HEK293T (cell line): ENCODE results near the gene PMS1.
"Not testable (repeated sequence)": the region's sequence is repeated elsewhere in the genome, so short reads cannot be mapped to it uniquely, and the experiment has no call there.

Source experiments
- CTCF ChIA-PET: fragments of 350-600 bp; formaldehyde crosslinking; extraction: SDS; loops from one replicate; lab custom pipeline; 2021; ENCODE audit warnings: antibody characterized with exemption, inconsistent platforms; lab: Yijun Ruan, JAX
- POLR2A ChIA-PET: fragments of 350-600 bp; formaldehyde crosslinking; extraction: SDS; loops from one replicate; lab custom pipeline; 2020; ENCODE audit warnings: antibody characterized with exemption, inconsistent platforms; lab: Yijun Ruan, JAX
- DNase-seq: peaks from one replicate; pipeline ENCODE4 v3.0.0; 2012; ENCODE audit warnings: mixed read lengths; ENCODE audit errors: extremely low spot score
- ARNT ChIP-seq: fragments of 450-650 bp; IDR thresholded peaks from 2 replicates; pipeline ENCODE4 v1.6.1; 2017; ENCODE audit warnings: mild to moderate bottlenecking
- BHLHE40 ChIP-seq: fragments of 450-650 bp; IDR thresholded peaks from 2 replicates; pipeline ENCODE4 v1.6.1; 2016; ENCODE audit warnings: mild to moderate bottlenecking, moderate library complexity, borderline replicate concordance
- CTBP1 ChIP-seq: fragments of 450-650 bp; IDR thresholded peaks from 2 replicates; pipeline ENCODE4 v1.6.1; 2016; ENCODE audit warnings: borderline replicate concordance
- ELF4 ChIP-seq: fragments of 450-650 bp; IDR thresholded peaks from 2 replicates; pipeline ENCODE4 v1.6.1; 2017; ENCODE audit warnings: antibody characterized with exemption
- FOXA1 ChIP-seq: fragments of 450-650 bp; IDR thresholded peaks from 2 replicates; pipeline ENCODE4 v1.6.1; 2016; ENCODE audit warnings: mild to moderate bottlenecking
- FOXK2 ChIP-seq: fragments of 450-650 bp; IDR thresholded peaks from 2 replicates; pipeline ENCODE4 v1.6.1; 2016; ENCODE audit warnings: mild to moderate bottlenecking
- FOXM1 ChIP-seq: fragments of 450-650 bp; IDR thresholded peaks from 2 replicates; pipeline ENCODE4 v1.6.1; 2017; ENCODE audit warnings: mild to moderate bottlenecking, borderline replicate concordance
- HDGF ChIP-seq: fragments of 450-650 bp; IDR thresholded peaks from 2 replicates; pipeline ENCODE4 v1.6.1; 2017; ENCODE audit warnings: antibody characterized with exemption, borderline replicate concordance
- LEF1 ChIP-seq: fragments of 450-650 bp; IDR thresholded peaks from 2 replicates; pipeline ENCODE4 v1.6.1; 2017; ENCODE audit warnings: mild to moderate bottlenecking, borderline replicate concordance
- NFRKB ChIP-seq: fragments of 450-650 bp; IDR thresholded peaks from 2 replicates; pipeline ENCODE4 v1.6.1; 2016; ENCODE audit warnings: mild to moderate bottlenecking, moderate library complexity
- SP1 ChIP-seq: fragments of 450-650 bp; IDR thresholded peaks from 2 replicates; pipeline ENCODE4 v1.6.1; 2017
- SUZ12 ChIP-seq: fragments of 450-650 bp; IDR thresholded peaks from 2 replicates; pipeline ENCODE4 v1.6.1; 2016; ENCODE audit warnings: mild to moderate bottlenecking
- TARDBP ChIP-seq: fragments of 450-650 bp; IDR thresholded peaks from 2 replicates; pipeline ENCODE4 v1.6.1; 2016
- ZNF384 ChIP-seq: fragments of 450-650 bp; IDR thresholded peaks from 2 replicates; pipeline ENCODE4 v1.6.1; 2016
- TF ChIP-seq, protein P1 (sequence below): fragments of 450-650 bp; IDR thresholded peaks from 2 replicates; pipeline ENCODE4 v1.6.1; 2016

PMS1 gene

GRCh38 chr2:189834059-189834458 lies 49.8 kb downstream of the PMS1 start:
- DNase-seq, result no peak
- ChIA-PET CTCF (no interaction called here), POLR2A (no interaction called here)
- TF ChIP-seq HDGF, result no peak
- TF ChIP-seq NFRKB, result no peak
- no peak for TF ChIP-seq FOXM1
- TF ChIP-seq ARNT, result no peak
- TF ChIP-seq, protein P1, sequence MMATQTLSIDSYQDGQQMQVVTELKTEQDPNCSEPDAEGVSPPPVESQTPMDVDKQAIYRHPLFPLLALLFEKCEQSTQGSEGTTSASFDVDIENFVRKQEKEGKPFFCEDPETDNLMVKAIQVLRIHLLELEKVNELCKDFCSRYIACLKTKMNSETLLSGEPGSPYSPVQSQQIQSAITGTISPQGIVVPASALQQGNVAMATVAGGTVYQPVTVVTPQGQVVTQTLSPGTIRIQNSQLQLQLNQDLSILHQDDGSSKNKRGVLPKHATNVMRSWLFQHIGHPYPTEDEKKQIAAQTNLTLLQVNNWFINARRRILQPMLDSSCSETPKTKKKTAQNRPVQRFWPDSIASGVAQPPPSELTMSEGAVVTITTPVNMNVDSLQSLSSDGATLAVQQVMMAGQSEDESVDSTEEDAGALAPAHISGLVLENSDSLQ, result no peak

DNA sequence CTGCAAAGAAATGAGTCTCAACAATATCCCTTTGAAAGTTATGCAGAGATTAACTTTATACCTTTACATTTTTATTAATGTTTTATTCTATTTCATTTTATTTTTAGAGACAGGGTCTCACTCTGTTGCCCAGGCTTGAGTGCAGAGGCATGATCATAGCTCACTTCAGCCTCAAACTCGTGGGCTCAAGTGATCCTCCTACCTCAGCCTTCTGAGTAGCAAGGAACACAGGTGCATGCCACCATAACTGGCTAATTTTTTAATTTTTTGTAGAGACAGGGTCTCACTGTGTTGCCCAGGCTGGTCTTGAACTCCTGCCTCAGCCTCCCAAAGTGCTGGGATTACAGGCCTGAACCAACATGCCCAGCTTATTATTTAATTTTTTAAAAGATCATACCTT lies 50.4 kb downstream of the PMS1 start:
- POLR2A ChIA-PET, CTCF ChIA-PET, DNase-seq: not testable (repeated sequence)

DNA sequence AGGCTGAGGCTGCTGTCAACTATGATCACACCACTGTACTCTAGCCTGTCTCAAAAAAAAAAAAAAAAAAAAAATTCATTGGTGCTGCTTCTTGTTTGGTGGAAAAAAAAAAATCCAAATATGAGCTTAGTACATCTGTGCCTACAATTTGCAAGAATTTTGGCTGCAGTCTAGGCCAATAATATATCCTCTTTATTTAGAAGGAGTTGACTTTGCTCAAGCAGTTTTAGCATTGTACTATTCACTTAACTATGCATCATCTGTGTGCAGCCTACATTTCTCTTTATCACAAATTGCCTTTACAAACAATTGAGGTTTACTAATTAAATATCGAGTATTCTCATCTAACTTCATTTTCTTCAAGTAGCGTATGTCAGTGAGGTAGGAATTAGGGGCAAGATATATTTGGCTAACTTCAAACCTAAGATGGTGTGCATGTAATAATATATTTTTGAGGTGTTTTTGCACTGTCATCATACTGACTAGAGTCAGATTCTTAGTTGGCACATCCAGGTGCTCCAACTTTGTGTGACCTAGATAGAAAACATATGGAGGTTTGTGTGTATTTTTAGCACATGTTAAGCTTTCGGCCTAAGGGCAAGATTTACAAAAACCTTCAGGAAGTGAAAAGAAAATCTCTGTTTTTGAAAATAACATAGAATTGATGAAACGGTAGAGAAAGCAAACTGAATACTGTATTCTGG lies 51.8 kb downstream of the PMS1 start:
- CTCF ChIA-PET, result interaction anchor here (1.1 kb wide), 1 partner anchor 174 kb away, joined by 4 read pairs; no protein-coding TSS in a partner anchor
- DNase-seq, result no peak
- no peak for TF ChIP-seq HDGF
- peak; percentile 50; the same call in 1 of the 2 replicates for TF ChIP-seq ZNF384
- TF ChIP-seq NFRKB, result no peak
- no peak for TF ChIP-seq FOXM1
- TF ChIP-seq BHLHE40, result no peak
- TF ChIP-seq TARDBP, result no peak
- POLR2A ChIA-PET, result no interaction called here

DNA sequence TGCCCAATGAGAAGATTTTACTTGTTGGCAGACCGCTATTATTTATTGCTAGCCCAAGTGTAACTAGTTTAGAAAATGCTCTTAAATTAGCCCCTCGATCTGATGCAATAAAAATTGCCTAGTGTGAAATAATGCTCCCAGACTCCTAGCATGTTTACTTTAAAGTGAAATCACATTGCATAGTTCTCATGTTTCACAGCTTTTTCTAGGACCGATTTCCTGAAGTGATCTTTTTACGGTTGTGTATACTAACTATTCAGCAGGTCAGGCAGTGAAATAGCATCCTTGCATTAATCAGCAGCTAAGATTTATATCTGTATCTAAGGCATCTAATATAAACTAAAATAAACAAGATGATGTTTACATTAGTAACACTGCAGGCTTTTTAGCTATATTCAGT lies 52.4 kb downstream of the PMS1 start:
- peak; percentile 49 for DNase-seq

GRCh38 chr2:189837326-189837725 lies 53.1 kb downstream of the PMS1 start:
- no peak for TF ChIP-seq HDGF
- TF ChIP-seq SP1, result no peak
- no peak for TF ChIP-seq FOXA1
- TF ChIP-seq ZNF384, result no peak
- no peak for TF ChIP-seq LEF1
- TF ChIP-seq ARNT, result no peak
- TF ChIP-seq, protein P1, result no peak
- DNase-seq, result no peak
- CTCF ChIA-PET, result interaction anchor here (1.1 kb wide), 1 partner anchor 175 kb away, joined by 4 read pairs; no protein-coding TSS in a partner anchor
- POLR2A ChIA-PET, result interaction anchor here (1.3 kb wide), 1 partner anchor 75 kb away, joined by 4 read pairs; the partner anchor contains the start of gene OSGEPL1

More for the DNA sequence above, 52.4 kb downstream of the PMS1 start:
- POLR2A ChIA-PET, result interaction anchor here (1.3 kb wide), 1 partner anchor 74 kb away, joined by 4 read pairs; the partner anchor contains the start of gene OSGEPL1
- TF ChIP-seq FOXK2 (peak; percentile 90), ZNF384 (no peak), SUZ12 (no peak), HDGF (no peak), NFRKB (no peak), FOXA1 (peak; percentile 92), ELF4 (peak; percentile 19; the same call in 1 of the 2 replicates), ARNT (peak; percentile 75; the same call in 1 of the 2 replicates), CTBP1 (peak; percentile 90)
- TF ChIP-seq, protein P1, result peak; percentile 90
- CTCF ChIA-PET, result interaction anchor here (1.1 kb wide), 1 partner anchor 174 kb away, joined by 4 read pairs; no protein-coding TSS in a partner anchor

- POLR2A ChIA-PET, result no interaction called here
- no peak for TF ChIP-seq ARNT
- no peak for TF ChIP-seq NFRKB
- TF ChIP-seq FOXA1, result no peak
- TF ChIP-seq FOXM1, result no peak
- no peak for TF ChIP-seq TARDBP
- no peak for TF ChIP-seq SP1
- no peak for TF ChIP-seq CTBP1
- TF ChIP-seq SUZ12, result no peak
- TF ChIP-seq HDGF, result no peak
- TF ChIP-seq LEF1, result no peak
- no peak for TF ChIP-seq ZNF384
- DNase-seq, result no peak
- CTCF ChIA-PET, result no interaction called here
Measured at GRCh38 chr2:189841019-189841418, 56.8 kb downstream of the PMS1 start.

DNA sequence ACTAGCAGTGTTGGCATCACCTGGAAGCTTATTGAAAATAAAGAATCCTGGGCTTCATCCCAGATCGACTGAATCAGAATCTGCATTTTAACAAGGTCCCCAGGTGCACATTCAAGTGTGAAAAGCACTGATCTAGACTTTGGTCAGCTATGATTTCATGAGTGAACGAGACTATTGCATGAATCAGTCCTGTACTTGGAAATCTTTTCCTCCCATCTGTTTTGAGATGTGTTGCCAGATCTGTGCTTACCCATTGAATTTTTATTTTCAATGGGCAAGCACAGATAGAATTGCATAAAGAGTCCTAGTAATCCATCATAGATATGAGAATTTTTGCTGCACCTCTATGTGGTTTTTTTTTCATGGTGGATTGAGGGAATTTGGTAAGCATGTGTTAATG lies 64.0 kb downstream of the PMS1 start:
- DNase-seq, result no peak
- POLR2A ChIA-PET, result no interaction called here
- CTCF ChIA-PET, result no interaction called here
- TF ChIP-seq ARNT, result no peak
- no peak for TF ChIP-seq FOXA1
- TF ChIP-seq ELF4, result no peak
- no peak for TF ChIP-seq ZNF384
- no peak for TF ChIP-seq CTBP1
- no peak for TF ChIP-seq NFRKB
- no peak for TF ChIP-seq SUZ12
- no peak for TF ChIP-seq LEF1
